KMS-11 (cell line): ENCODE measurements around the gene DNAAF1.

Source experiments
- H2AFZ ChIP-seq: fragments of 200-600 bp; sonication (generic); 2 replicates; pipeline ENCODE4 v1.6.1; 2016; ENCODE audit warnings: antibody characterized with exemption, mixed run types, low read depth
- H3K27ac ChIP-seq: fragments of 200-600 bp; sonication (generic); 2 replicates; pipeline ENCODE4 v1.6.1; 2016; ENCODE audit warnings: mild to moderate bottlenecking, mixed run types
- H3K27me3 ChIP-seq: fragments of 200-600 bp; sonication (generic); 2 replicates; pipeline ENCODE4 v1.6.1; 2017; ENCODE audit warnings: mild to moderate bottlenecking, low read depth, mixed run types, moderate library complexity; ENCODE audit not compliant: insufficient read depth
- H3K36me3 ChIP-seq: fragments of 200-600 bp; sonication (generic); 2 replicates; pipeline ENCODE4 v1.6.1; 2017; ENCODE audit warnings: mild to moderate bottlenecking, mixed run types; ENCODE audit not compliant: insufficient read depth
- H3K4me1 ChIP-seq: fragments of 200-600 bp; sonication (generic); 2 replicates; pipeline ENCODE4 v1.6.1; 2016; ENCODE audit warnings: mild to moderate bottlenecking, low read depth, mixed run types; ENCODE audit not compliant: poor library complexity, severe bottlenecking
- H3K4me2 ChIP-seq: fragments of 200-600 bp; sonication (generic); 2 replicates; pipeline ENCODE4 v1.7.0; 2016; ENCODE audit warnings: mild to moderate bottlenecking, mixed run types
- H3K4me3 ChIP-seq: fragments of 200-600 bp; sonication (generic); IDR thresholded peaks from 2 replicates; pipeline ENCODE4 v1.6.1; 2017; ENCODE audit warnings: low read depth, low read length, mixed read lengths; ENCODE audit not compliant: insufficient read depth
- H3K79me2 ChIP-seq: fragments of 200-600 bp; sonication (generic); 2 replicates; pipeline ENCODE4 v1.6.1; 2016; ENCODE audit warnings: low read depth, mixed run types; ENCODE audit not compliant: insufficient read depth
- H3K9ac ChIP-seq: fragments of 200-600 bp; sonication (generic); 2 replicates; pipeline ENCODE4 v1.6.1; 2016; ENCODE audit warnings: mild to moderate bottlenecking, mixed run types
- H4K20me1 ChIP-seq: fragments of 200-600 bp; sonication (generic); 2 replicates; pipeline ENCODE4 v1.6.1; 2016; ENCODE audit warnings: mild to moderate bottlenecking, mixed run types; ENCODE audit not compliant: insufficient read depth
- CTCF ChIP-seq: fragments of 200-600 bp; sonication (generic); conservative IDR thresholded peaks from 2 replicates; pipeline ENCODE4 v1.6.1; 2017; ENCODE audit warnings: low read depth, mild to moderate bottlenecking, antibody characterized with exemption, low read length, moderate library complexity, mixed read lengths

Gene DNAAF1

GRCh38 chr16:84191466-84191865 is 46.4 kb downstream of the DNAAF1 start:
- no peak for TF ChIP-seq CTCF
- Histone ChIP-seq H3K4me2 (no peak overlapping the region), H3K27ac (no peak overlapping the region), H3K79me2 (peaks cover 3% of the 10 kb centered on the region), H2AFZ (no peak overlapping the region), H3K27me3 (peaks cover 9% of the 10 kb centered on the region; the same call in 1 of the 2 replicates), H3K4me3 (no peak overlapping the region), H4K20me1 (no peaks in the 10 kb centered on the region), H3K4me1 (peaks cover 3% of the 10 kb centered on the region), H3K9ac (no peak overlapping the region), H3K36me3 (no peaks in the 10 kb centered on the region)

GRCh38 chr16:84193480-84193879 is 48.4 kb downstream of the DNAAF1 start:
- Histone ChIP-seq H3K4me3 (no peak overlapping the region), H3K36me3 (no peaks in the 10 kb centered on the region), H3K79me2 (no peaks in the 10 kb centered on the region), H3K4me1 (no peaks in the 10 kb centered on the region), H2AFZ (no peak overlapping the region), H3K27me3 (peaks cover 25% of the 10 kb centered on the region; the same call in 1 of the 2 replicates), H4K20me1 (no peaks in the 10 kb centered on the region), H3K4me2 (no peak overlapping the region), H3K27ac (no peak overlapping the region), H3K9ac (no peak overlapping the region)
- no peak for TF ChIP-seq CTCF

GRCh38 chr16:84194018-84194417 is 48.9 kb downstream of the DNAAF1 start:
- Histone ChIP-seq H4K20me1 (no peaks in the 10 kb centered on the region), H2AFZ (no peak overlapping the region), H3K27me3 (peaks cover 30% of the 10 kb centered on the region; the same call in 1 of the 2 replicates), H3K4me2 (no peak overlapping the region), H3K4me3 (no peak overlapping the region), H3K36me3 (no peaks in the 10 kb centered on the region), H3K27ac (no peak overlapping the region), H3K79me2 (no peaks in the 10 kb centered on the region), H3K4me1 (no peaks in the 10 kb centered on the region), H3K9ac (no peak overlapping the region)
- TF ChIP-seq CTCF, result no peak

- Histone ChIP-seq H4K20me1 (no peaks in the 10 kb centered on the region), H3K27ac (no peak overlapping the region), H3K4me2 (no peak overlapping the region), H3K79me2 (no peaks in the 10 kb centered on the region), H3K36me3 (no peaks in the 10 kb centered on the region), H3K4me1 (no peaks in the 10 kb centered on the region), H3K27me3 (peaks cover 35% of the 10 kb centered on the region; the same call in 1 of the 2 replicates), H2AFZ (no peak overlapping the region), H3K4me3 (no peak overlapping the region), H3K9ac (no peak overlapping the region)
- no peak for TF ChIP-seq CTCF
These were observed 49.5 kb downstream of the DNAAF1 start for GRCh38 chr16:84194470-84195200.
